HepG2 (cell line): Measurements from ENCODE around the gene GEMIN2. TPM values are rescaled to one million over a fixed set of nuclear protein-coding genes. Genes with fewer than 3 reads are reported as not detected.
A peak's percentile ranks its signal among the peaks of the same experiment; 100 is the strongest.

ENCODE experiments used
- DPF2 ChIP-seq: sonication (generic); formaldehyde crosslinking; IDR thresholded peaks from 2 replicates; pipeline ENCODE4 v1.4.0; 2020; ENCODE audit warnings: mild to moderate bottlenecking, low read depth, missing genetic modification reagents, borderline replicate concordance
- FOXA1 ChIP-seq, 2 experiments: fragments of 450-650 bp in 1 of 2; sonication (generic) in 1 of 2; formaldehyde crosslinking in 1 of 2; IDR thresholded peaks; 2 replicates each; pipeline versions ENCODE4 v1.4.0 to v1.6.1; 2016 to 2020; ENCODE audit warnings: missing genetic modification reagents in 1 of 2
- HCFC1 ChIP-seq: fragments of 150-350 bp; IDR thresholded peaks from 2 replicates; pipeline ENCODE4 v1.6.1; 2014; ENCODE audit warnings: low read depth, low read length
- SRSF4 ChIP-seq: fragments of 200-400 bp; formaldehyde crosslinking; IDR thresholded peaks from one replicate; pipeline ENCODE4 v1.6.1; 2018; ENCODE audit warnings: mild to moderate bottlenecking, low read depth, low read length, moderate library complexity; ENCODE audit not compliant: poor library complexity, severe bottlenecking
- ZNF256 ChIP-seq: sonication (generic); formaldehyde crosslinking; conservative IDR thresholded peaks from 2 replicates; pipeline ENCODE4 v1.4.0; 2020; ENCODE audit warnings: missing genetic modification reagents
- ZNF260 ChIP-seq: sonication (generic); formaldehyde crosslinking; IDR thresholded peaks from 2 replicates; pipeline ENCODE4 v1.4.0; 2020; ENCODE audit warnings: missing genetic modification reagents, low read depth, mild to moderate bottlenecking, borderline replicate concordance
- ZNF331 ChIP-seq: sonication (generic); formaldehyde crosslinking; IDR thresholded peaks from 2 replicates; pipeline ENCODE4 v1.4.0; 2020; ENCODE audit warnings: missing genetic modification reagents
- ZNF484 ChIP-seq: sonication (generic); formaldehyde crosslinking; IDR thresholded peaks from 2 replicates; pipeline ENCODE4 v1.5.1; 2020; ENCODE audit warnings: mild to moderate bottlenecking, low read depth, missing genetic modification reagents, borderline replicate concordance
- ZNF564 ChIP-seq: sonication (generic); formaldehyde crosslinking; IDR thresholded peaks from 2 replicates; pipeline ENCODE4 v1.8.1; 2023; ENCODE audit warnings: mild to moderate bottlenecking, missing genetic modification reagents
- ZNF570 ChIP-seq: sonication (generic); formaldehyde crosslinking; IDR thresholded peaks from 2 replicates; pipeline ENCODE4 v1.4.0; 2020; ENCODE audit warnings: mild to moderate bottlenecking, missing genetic modification reagents, borderline replicate concordance
- ZNF776 ChIP-seq: sonication (generic); formaldehyde crosslinking; IDR thresholded peaks from 2 replicates; pipeline ENCODE4 v1.4.0; 2020; ENCODE audit warnings: mild to moderate bottlenecking, missing genetic modification reagents
- ZNF777 ChIP-seq: sonication (generic); formaldehyde crosslinking; IDR thresholded peaks from 2 replicates; pipeline ENCODE4 v1.4.0; 2020; ENCODE audit warnings: missing genetic modification reagents
- ZNF879 ChIP-seq: sonication (generic); formaldehyde crosslinking; IDR thresholded peaks from 2 replicates; pipeline ENCODE4 v1.8.1; 2023; ENCODE audit warnings: missing genetic modification reagents
- polyA plus RNA-seq, 8 experiments: library from polyadenylated mRNA; depleted of rRNA in 3 of 8; stranded (reverse) in 7 of 8; unstranded in 1 of 8; fragments of >200 nt; fragmentation: Illumina TruSeq in 4 of 8; extraction: Trizol in 4 of 8; gene quantifications; 2 replicates each; pipeline versions ENCODE4 v1.2.1 to v1.2.3, GENCODE V29; 2011 to 2016; ENCODE audit warnings: low read depth in 4 of 8, missing spikeins in 1 of 8, mixed read lengths in 1 of 8; ENCODE audit not compliant: insufficient read depth in 1 of 8
- total RNA-seq, 5 experiments: library from RNA; depleted of rRNA; stranded (reverse); fragments of >200 nt; fragmentation: Illumina TruSeq; extraction: Trizol; gene quantifications; 2 replicates each; pipeline ENCODE4 v1.2.3, GENCODE V29; 2016; ENCODE audit warnings: low read depth in 1 of 5
- TF ChIP-seq, protein P1 (sequence below): sonication (generic); formaldehyde crosslinking; IDR thresholded peaks from 2 replicates; pipeline ENCODE4 v1.4.0; 2020; ENCODE audit warnings: missing genetic modification reagents
- TF ChIP-seq, protein P2 (sequence below): sonication (generic); formaldehyde crosslinking; IDR thresholded peaks from 2 replicates; pipeline ENCODE4 v1.4.0; 2020; ENCODE audit warnings: missing genetic modification reagents
- TF ChIP-seq, protein P3 (sequence below): sonication (generic); formaldehyde crosslinking; IDR thresholded peaks from 2 replicates; pipeline ENCODE4 v1.8.0; 2022; ENCODE audit warnings: mild to moderate bottlenecking, missing genetic modification reagents, moderate library complexity
- TF ChIP-seq, protein P4 (sequence below): sonication (generic); formaldehyde crosslinking; IDR thresholded peaks from 2 replicates; pipeline ENCODE4 v1.8.0; 2022; ENCODE audit warnings: mild to moderate bottlenecking, missing genetic modification reagents, borderline replicate concordance
- TF ChIP-seq, protein P5 (sequence below): sonication (generic); formaldehyde crosslinking; IDR thresholded peaks from 2 replicates; pipeline ENCODE4 v1.4.0; 2020; ENCODE audit warnings: missing genetic modification reagents; ENCODE audit errors: not compliant biosample characterization
- TF ChIP-seq, protein P6 (sequence below): IDR thresholded peaks from 2 replicates; pipeline ENCODE4 v1.6.1; 2016
- TF ChIP-seq, protein P7 (sequence below): IDR thresholded peaks from 2 replicates; pipeline ENCODE4 v1.6.1; 2016; ENCODE audit warnings: missing biosample characterization, missing genetic modification reagents, low read depth

Gene GEMIN2
- total and polyA plus RNA-seq, 2 of the 13 experiments (the other 11 are each of a cell fraction or from before 2014, with no cell fraction given) = 54.8 to 110 TPM

DNA sequence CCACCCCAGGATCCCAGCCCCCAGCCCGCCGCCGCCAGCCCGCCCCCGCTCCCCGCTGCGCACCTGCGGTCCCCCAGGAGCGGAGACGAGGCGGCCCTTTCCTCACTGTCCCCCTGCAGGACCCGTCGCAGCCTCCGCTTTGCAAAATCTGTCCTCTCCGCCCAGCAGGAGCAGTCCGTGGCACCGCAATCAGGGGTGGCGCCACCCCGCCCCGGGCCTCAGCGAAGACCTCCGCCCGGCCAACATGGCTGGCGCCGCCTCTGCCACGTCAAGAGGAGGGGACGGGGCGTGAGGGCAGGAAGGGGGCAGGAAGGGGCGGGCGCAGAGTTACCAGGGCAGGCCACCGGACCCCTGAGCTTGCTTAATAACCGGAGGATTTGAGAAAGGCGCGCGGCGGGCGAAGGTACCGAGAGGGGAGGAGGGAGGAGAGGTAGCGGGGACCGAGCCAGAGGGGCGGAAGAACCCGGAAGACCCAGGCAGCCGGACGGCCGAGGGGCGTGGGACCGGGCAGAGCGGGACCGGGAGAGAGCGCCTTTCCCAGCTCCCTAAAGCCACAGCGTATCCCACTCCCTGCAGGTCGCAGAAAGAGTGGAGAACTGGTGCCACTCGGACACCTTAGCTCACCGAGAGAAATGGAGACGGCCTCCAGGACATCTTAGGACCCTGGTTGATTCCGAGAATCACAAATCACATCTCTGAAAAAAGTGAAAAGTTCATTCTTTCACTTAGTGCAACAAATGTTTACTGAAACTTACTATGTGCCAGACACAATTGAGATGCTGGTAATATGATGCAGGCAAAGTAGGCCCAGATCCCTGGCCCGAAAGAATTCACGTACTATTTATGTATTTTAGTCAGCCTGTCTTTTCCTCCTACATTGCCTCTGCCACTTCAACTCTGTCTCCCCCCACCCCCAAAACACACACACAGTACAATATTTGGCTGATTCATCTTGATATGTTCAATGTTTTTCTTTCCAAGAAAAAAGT, 10.9 kb upstream of the GEMIN2 start, which contains the start of gene SEC23A (continued):
- TF ChIP-seq ZNF260 (CRISPR knock-in tag) (peak; percentile 97), ZNF777 (CRISPR knock-in tag) (peak; percentile 64), ZNF484 (peak; percentile 86; the same call in 1 of the 2 replicates), ZNF570 (CRISPR knock-in tag) (peak; percentile 62; the same call in 1 of the 2 replicates), ZNF331 (CRISPR knock-in tag) (peak; percentile 98), ZNF776 (CRISPR knock-in tag) (peak; percentile 99), ZNF256 (CRISPR knock-in tag) (peak; percentile 87; the same call in 1 of the 2 replicates), DPF2 (CRISPR knock-in tag) (peak; percentile 85), FOXA1 (IDR thresholded peaks at IDR 0.05) (no peak), FOXA1 (CRISPR knock-in tag; IDR thresholded peaks at IDR 0.05) (peak; percentile 64), ZNF564 (CRISPR knock-in tag) (peak; percentile 97), ZNF879 (peak; percentile 98), SRSF4 (peak; percentile 68), HCFC1 (peak; percentile 40; the same call in 1 of the 2 replicates)
- TF ChIP-seq, protein P1, sequence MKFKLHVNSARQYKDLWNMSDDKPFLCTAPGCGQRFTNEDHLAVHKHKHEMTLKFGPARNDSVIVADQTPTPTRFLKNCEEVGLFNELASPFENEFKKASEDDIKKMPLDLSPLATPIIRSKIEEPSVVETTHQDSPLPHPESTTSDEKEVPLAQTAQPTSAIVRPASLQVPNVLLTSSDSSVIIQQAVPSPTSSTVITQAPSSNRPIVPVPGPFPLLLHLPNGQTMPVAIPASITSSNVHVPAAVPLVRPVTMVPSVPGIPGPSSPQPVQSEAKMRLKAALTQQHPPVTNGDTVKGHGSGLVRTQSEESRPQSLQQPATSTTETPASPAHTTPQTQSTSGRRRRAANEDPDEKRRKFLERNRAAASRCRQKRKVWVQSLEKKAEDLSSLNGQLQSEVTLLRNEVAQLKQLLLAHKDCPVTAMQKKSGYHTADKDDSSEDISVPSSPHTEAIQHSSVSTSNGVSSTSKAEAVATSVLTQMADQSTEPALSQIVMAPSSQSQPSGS (CRISPR knock-in tag) = peak; percentile 93
- TF ChIP-seq, protein P2, sequence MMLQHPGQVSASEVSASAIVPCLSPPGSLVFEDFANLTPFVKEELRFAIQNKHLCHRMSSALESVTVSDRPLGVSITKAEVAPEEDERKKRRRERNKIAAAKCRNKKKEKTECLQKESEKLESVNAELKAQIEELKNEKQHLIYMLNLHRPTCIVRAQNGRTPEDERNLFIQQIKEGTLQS (CRISPR knock-in tag) = peak; percentile 78
- TF ChIP-seq, protein P3, sequence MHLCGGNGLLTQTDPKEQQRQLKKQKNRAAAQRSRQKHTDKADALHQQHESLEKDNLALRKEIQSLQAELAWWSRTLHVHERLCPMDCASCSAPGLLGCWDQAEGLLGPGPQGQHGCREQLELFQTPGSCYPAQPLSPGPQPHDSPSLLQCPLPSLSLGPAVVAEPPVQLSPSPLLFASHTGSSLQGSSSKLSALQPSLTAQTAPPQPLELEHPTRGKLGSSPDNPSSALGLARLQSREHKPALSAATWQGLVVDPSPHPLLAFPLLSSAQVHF (CRISPR knock-in tag) = peak; percentile 98; the same call in 1 of the 2 replicates
- TF ChIP-seq, protein P4, sequence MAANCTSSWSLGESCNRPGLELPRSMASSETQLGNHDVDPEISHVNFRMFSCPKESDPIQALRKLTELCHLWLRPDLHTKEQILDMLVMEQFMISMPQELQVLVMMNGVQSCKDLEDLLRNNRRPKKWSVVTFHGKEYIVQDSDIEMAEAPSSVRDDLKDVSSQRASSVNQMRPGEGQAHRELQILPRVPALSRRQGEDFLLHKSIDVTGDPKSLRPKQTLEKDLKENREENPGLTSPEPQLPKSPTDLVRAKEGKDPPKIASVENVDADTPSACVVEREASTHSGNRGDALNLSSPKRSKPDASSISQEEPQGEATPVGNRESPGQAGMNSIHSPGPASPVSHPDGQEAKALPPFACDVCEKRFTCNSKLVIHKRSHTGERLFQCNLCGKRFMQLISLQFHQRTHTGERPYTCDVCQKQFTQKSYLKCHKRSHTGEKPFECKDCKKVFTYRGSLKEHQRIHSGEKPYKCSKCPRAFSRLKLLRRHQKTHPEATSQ = peak; percentile 99
- TF ChIP-seq, protein P5, sequence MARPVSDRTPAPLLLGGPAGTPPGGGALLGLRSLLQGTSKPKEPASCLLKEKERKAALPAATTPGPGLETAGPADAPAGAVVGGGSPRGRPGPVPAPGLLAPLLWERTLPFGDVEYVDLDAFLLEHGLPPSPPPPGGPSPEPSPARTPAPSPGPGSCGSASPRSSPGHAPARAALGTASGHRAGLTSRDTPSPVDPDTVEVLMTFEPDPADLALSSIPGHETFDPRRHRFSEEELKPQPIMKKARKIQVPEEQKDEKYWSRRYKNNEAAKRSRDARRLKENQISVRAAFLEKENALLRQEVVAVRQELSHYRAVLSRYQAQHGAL (CRISPR knock-in tag) = peak; percentile 87
- TF ChIP-seq, protein P6, sequence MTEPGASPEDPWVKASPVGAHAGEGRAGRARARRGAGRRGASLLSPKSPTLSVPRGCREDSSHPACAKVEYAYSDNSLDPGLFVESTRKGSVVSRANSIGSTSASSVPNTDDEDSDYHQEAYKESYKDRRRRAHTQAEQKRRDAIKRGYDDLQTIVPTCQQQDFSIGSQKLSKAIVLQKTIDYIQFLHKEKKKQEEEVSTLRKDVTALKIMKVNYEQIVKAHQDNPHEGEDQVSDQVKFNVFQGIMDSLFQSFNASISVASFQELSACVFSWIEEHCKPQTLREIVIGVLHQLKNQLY = peak; percentile 83; the same call in 1 of the 2 replicates
- TF ChIP-seq, protein P7, sequence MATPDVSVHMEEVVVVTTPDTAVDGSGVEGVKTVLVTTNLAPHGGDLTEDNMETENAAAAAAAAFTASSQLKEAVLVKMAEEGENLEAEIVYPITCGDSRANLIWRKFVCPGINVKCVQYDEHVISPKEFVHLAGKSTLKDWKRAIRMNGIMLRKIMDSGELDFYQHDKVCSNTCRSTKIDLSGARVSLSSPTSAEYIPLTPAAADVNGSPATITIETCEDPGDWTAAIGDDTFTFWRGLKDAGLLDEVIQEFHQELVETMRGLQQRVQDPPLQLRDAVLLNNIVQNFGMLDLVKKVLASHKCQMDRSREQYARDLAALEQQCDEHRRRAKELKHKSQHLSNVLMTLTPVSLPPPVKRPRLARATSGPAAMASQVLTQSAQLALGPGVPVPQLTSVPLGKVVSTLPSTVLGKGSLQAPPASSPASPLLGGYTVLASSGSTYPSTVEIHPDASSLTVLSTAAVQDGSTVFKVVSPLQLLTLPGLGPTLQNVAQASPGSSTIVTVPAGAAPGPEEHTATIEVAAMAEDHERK (CRISPR knock-in tag) = peak; percentile 64
